Astrocyte (in vitro differentiated cells and primary cell): Measurements from ENCODE around the gene IQCE. TPM values are rescaled to one million over a fixed set of nuclear protein-coding genes. Genes with fewer than 3 reads are reported as not detected.

Experiments
- DNase-seq: peaks from one replicate; pipeline ENCODE4 v3.0.0-alpha.2; 2010; ENCODE audit warnings: low read depth
- FAIRE-seq: peaks from 2 replicates; lab custom pipeline; 2011; peaks lifted over from hg19 to GRCh38; lab: Jason Lieb, UNC
- H2AFZ ChIP-seq: 2 replicates; pipeline ENCODE4 v1.6.0; 2012; ENCODE audit warnings: low read depth, low read length, inconsistent platforms
- H3K27ac ChIP-seq: 2 replicates; pipeline ENCODE4 v1.5.1; 2011; ENCODE audit warnings: low read depth, low read length, inconsistent platforms
- H3K27me3 ChIP-seq: 2 replicates; pipeline ENCODE4 v1.6.0; 2011; ENCODE audit warnings: low read length, inconsistent platforms; ENCODE audit not compliant: insufficient read depth
- H3K36me3 ChIP-seq: 2 replicates; pipeline ENCODE4 v1.5.1; 2011; ENCODE audit warnings: low read length, inconsistent platforms; ENCODE audit not compliant: insufficient read depth
- H3K4me1 ChIP-seq: 2 replicates; pipeline ENCODE4 v1.5.1; 2011; ENCODE audit warnings: low read length, inconsistent platforms; ENCODE audit not compliant: insufficient read depth
- H3K4me2 ChIP-seq: 2 replicates; pipeline ENCODE4 v1.6.0; 2012; ENCODE audit warnings: low read length, inconsistent platforms
- H3K4me3 ChIP-seq: 2 replicates; pipeline ENCODE4 v1.5.1; 2011; ENCODE audit warnings: low read depth, mild to moderate bottlenecking, low read length, inconsistent platforms; ENCODE audit not compliant: insufficient read depth
- H3K79me2 ChIP-seq: 2 replicates; pipeline ENCODE4 v1.6.0; 2012; ENCODE audit warnings: mild to moderate bottlenecking, low read length, inconsistent platforms; ENCODE audit not compliant: insufficient read depth
- H3K9ac ChIP-seq: 2 replicates; pipeline ENCODE4 v1.6.0; 2012; ENCODE audit warnings: mild to moderate bottlenecking, low read length, inconsistent platforms
- H3K9me3 ChIP-seq: 2 replicates; pipeline ENCODE4 v1.5.1; 2012; ENCODE audit warnings: low read depth, mild to moderate bottlenecking, low read length, inconsistent platforms; ENCODE audit not compliant: insufficient read depth
- H4K20me1 ChIP-seq: 2 replicates; pipeline ENCODE4 v1.6.0; 2012; ENCODE audit warnings: low read length, inconsistent platforms; ENCODE audit not compliant: insufficient read depth
- H3K27ac Mint-ChIP-seq: one replicate; pipeline ENCODE4 v1.8.0; 2021; ENCODE audit warnings: mild to moderate bottlenecking, mixed read lengths; ENCODE audit not compliant: unreplicated experiment
- H3K27me3 Mint-ChIP-seq: one replicate; pipeline ENCODE4 v1.8.0; 2021; ENCODE audit warnings: low read depth, mixed read lengths; ENCODE audit not compliant: unreplicated experiment
- H3K36me3 Mint-ChIP-seq: one replicate; pipeline ENCODE4 v1.8.0; 2021; ENCODE audit warnings: low read depth, mixed read lengths; ENCODE audit not compliant: unreplicated experiment
- H3K4me1 Mint-ChIP-seq: one replicate; pipeline ENCODE4 v1.8.0; 2021; ENCODE audit warnings: low read depth, mixed read lengths; ENCODE audit not compliant: unreplicated experiment
- H3K4me3 Mint-ChIP-seq: one replicate; pipeline ENCODE4 v1.8.0; 2021; ENCODE audit warnings: mild to moderate bottlenecking, moderate library complexity, mixed read lengths; ENCODE audit not compliant: unreplicated experiment
- H3K9me3 Mint-ChIP-seq: one replicate; pipeline ENCODE4 v1.8.0; 2021; ENCODE audit warnings: mild to moderate bottlenecking, mixed read lengths; ENCODE audit not compliant: unreplicated experiment
- CTCF ChIP-seq: IDR thresholded peaks from 2 replicates; pipeline ENCODE4 v1.5.1; 2011; ENCODE audit warnings: low read depth, mild to moderate bottlenecking, inconsistent platforms, low read length, moderate library complexity; ENCODE audit not compliant: insufficient read depth
- EZH2 ChIP-seq: IDR thresholded peaks from 2 replicates; pipeline ENCODE4 v1.6.1; 2012; ENCODE audit warnings: mild to moderate bottlenecking, low read length, inconsistent platforms; ENCODE audit not compliant: insufficient read depth
- total RNA-seq: library from RNA; stranded (reverse); gene quantifications from 2 replicates; pipeline ENCODE4 v1.2.1, GENCODE V29; 2021

Gene IQCE
- total RNA-seq, 1 donor from 2014 or later, result 13.1 TPM

GRCh38 chr7:2519119-2519930, 39.5 kb upstream of the IQCE start, which contains the start of gene LFNG:
Gene LFNG (plus strand): TSS chr7:2519774. CDS start chr7:2519862, 88 bp downstream.
- H3K4me3 ChIP-seq, result peak within 1 kb of the TSS; percentile 64
- no peak for FAIRE-seq
- peak within 1 kb of the TSS; percentile 87 for H3K4me2 ChIP-seq
- H3K9me3 Mint-ChIP-seq, result no peaks in the 10 kb centered on the region
- peak within 1 kb of the TSS; percentile 76 for H3K9ac ChIP-seq
- TF ChIP-seq CTCF, result no peak
- TF ChIP-seq EZH2, result no peak
- H3K36me3 ChIP-seq, result no peaks in the 10 kb centered on the region
- H3K4me1 ChIP-seq, result peaks cover 70% of the 10 kb centered on the region
- peak within 1 kb of the TSS; percentile 81 for H3K27ac Mint-ChIP-seq
- peak; percentile 83 for DNase-seq
- H3K79me2 ChIP-seq, result peaks cover 41% of the 10 kb centered on the region
- peak within 1 kb of the TSS; percentile 10 for H3K27ac ChIP-seq
- H3K27me3 Mint-ChIP-seq, result no peaks in the 10 kb centered on the region
- H2AFZ ChIP-seq, result peak within 1 kb of the TSS; percentile 64
- no peaks in the 10 kb centered on the region for H3K27me3 ChIP-seq
- peaks cover 4% of the 10 kb centered on the region for H3K36me3 Mint-ChIP-seq
- peaks cover 24% of the 10 kb centered on the region for H3K4me1 Mint-ChIP-seq
- peaks cover 23% of the 10 kb centered on the region for H4K20me1 ChIP-seq
- H3K4me3 Mint-ChIP-seq, result peak within 1 kb of the TSS; percentile 96
- H3K9me3 ChIP-seq, result peaks cover 2% of the 10 kb centered on the region

- Histone ChIP-seq H3K4me1 (peaks cover 74% of the 10 kb centered on the region), H3K79me2 (peaks cover 45% of the 10 kb centered on the region), H3K9me3 (no peaks in the 10 kb centered on the region), H3K36me3 (no peaks in the 10 kb centered on the region), H3K27ac (peak overlapping the region; percentile 4), H3K4me3 (peak overlapping the region; percentile 64), H2AFZ (no peak overlapping the region), H3K27me3 (no peaks in the 10 kb centered on the region), H4K20me1 (peaks cover 28% of the 10 kb centered on the region), H3K9ac (peak overlapping the region; percentile 76), H3K4me2 (peak overlapping the region; percentile 87)
- peak overlapping the region; percentile 96 for H3K4me3 Mint-ChIP-seq
- no peaks in the 10 kb centered on the region for H3K27me3 Mint-ChIP-seq
- peak overlapping the region; percentile 41 for H3K27ac Mint-ChIP-seq
- peaks cover 4% of the 10 kb centered on the region for H3K36me3 Mint-ChIP-seq
- FAIRE-seq, result no peak
- H3K9me3 Mint-ChIP-seq, result no peaks in the 10 kb centered on the region
- no peak for DNase-seq
- no peak for TF ChIP-seq CTCF
- TF ChIP-seq EZH2, result no peak
- peaks cover 24% of the 10 kb centered on the region for H3K4me1 Mint-ChIP-seq
These were observed 38.5 kb upstream of the IQCE start for GRCh38 chr7:2520131-2520760.
